HEK293T (cell line): Measurements from ENCODE around the gene NCMAP.

Experiments used
- ELF4 ChIP-seq: fragments of 450-650 bp; IDR thresholded peaks from 2 replicates; pipeline ENCODE4 v1.6.1; 2017; ENCODE audit warnings: antibody characterized with exemption
- FOXA1 ChIP-seq: fragments of 450-650 bp; IDR thresholded peaks from 2 replicates; pipeline ENCODE4 v1.6.1; 2016; ENCODE audit warnings: mild to moderate bottlenecking
- NFRKB ChIP-seq: fragments of 450-650 bp; IDR thresholded peaks from 2 replicates; pipeline ENCODE4 v1.6.1; 2016; ENCODE audit warnings: mild to moderate bottlenecking, moderate library complexity
- SP1 ChIP-seq: fragments of 450-650 bp; IDR thresholded peaks from 2 replicates; pipeline ENCODE4 v1.6.1; 2017
- ZNF384 ChIP-seq: fragments of 450-650 bp; IDR thresholded peaks from 2 replicates; pipeline ENCODE4 v1.6.1; 2016

- no peak for TF ChIP-seq ELF4
- TF ChIP-seq NFRKB = no peak
- no peak for TF ChIP-seq ZNF384
- no peak for TF ChIP-seq FOXA1
- TF ChIP-seq SP1 = no peak
Observed at GRCh38 chr1:24591781-24592180, 35.9 kb downstream of the NCMAP start.
